DND-41 (cell line): ENCODE results near the gene TNFAIP2.

Experiments used
- CTCF ChIP-seq: IDR thresholded peaks from 2 replicates; pipeline ENCODE4 v1.5.1; 2012; ENCODE audit warnings: borderline replicate concordance, low read length, moderate library complexity, mild to moderate bottlenecking; ENCODE audit not compliant: poor library complexity, severe bottlenecking; ENCODE audit errors: extremely low read depth
- EZH2 ChIP-seq: IDR thresholded peaks from 3 replicates; pipeline ENCODE4 v1.6.1; 2012; ENCODE audit warnings: borderline replicate concordance, low read depth, mild to moderate bottlenecking, moderate library complexity, low read length, inconsistent platforms; ENCODE audit not compliant: severe bottlenecking

DNA sequence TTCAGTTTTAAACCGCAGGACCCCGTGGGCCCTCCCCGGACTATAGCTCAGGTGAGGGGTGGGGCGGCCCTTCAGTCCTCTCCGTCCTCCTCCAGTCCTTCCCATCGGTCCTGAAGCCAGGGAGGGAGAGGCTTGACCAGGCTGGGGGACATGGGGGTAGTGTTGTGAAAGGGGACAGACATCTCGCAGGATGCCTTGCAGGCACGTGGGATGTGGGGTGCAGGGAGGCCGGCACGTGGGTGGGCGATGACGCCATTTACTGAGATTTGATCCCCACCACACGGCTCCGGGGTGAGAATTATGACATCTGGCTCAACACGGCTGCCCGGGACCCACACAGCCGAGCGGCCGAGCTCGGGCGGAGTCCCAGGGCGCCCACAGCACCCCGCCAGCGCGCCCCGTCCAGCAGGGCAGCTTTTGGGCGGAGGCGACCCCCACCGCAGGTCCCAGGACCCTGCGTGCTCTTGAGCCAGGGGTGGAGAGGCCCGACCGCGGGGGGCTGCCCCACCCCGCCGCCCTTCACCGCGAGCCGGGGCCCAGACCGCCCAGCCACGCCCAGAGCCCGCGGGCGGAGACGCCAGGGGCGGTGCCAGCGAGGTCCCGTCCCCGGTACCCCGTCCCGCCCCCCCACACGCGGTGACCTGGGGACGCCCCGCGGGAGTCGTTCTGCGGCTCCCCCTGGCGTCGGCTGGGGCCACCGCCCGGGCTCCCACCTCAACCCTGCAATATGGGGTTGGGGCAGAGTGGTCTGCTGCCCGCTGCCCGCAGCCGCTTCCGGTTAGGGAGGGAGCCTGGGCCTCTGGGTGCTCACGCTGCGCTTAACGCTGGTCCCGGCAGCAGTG, 32.0 kb upstream of the TNFAIP2 start:
- TF ChIP-seq CTCF (peak; percentile 65), EZH2 (no peak)
